RWPE2 (cell line): ENCODE data around the gene TMEM266.

Experiments
- ATAC-seq: fragments of 200-7000 bp; cut with Tn5 transposase; 3 replicates; pipeline ENCODE4 v1.9.1; 2021; ENCODE audit warnings: low read depth
- DNase-seq: peaks from one replicate; pipeline ENCODE4 v3.0.0-alpha.2; 2020; ENCODE audit warnings: low spot score
- H3K27ac ChIP-seq: fragments of 450-650 bp; 2 replicates; pipeline ENCODE4 v1.5.1; 2017; ENCODE audit warnings: mild to moderate bottlenecking; ENCODE audit not compliant: poor library complexity, severe bottlenecking
- H3K27me3 ChIP-seq: fragments of 250-450 bp; sonication (Bioruptor Pico); 2 replicates; pipeline ENCODE4 v1.5.1; 2021; ENCODE audit warnings: mild to moderate bottlenecking, moderate library complexity; ENCODE audit not compliant: insufficient read depth, poor library complexity, severe bottlenecking
- H3K36me3 ChIP-seq: fragments of 250-450 bp; sonication (Bioruptor Pico); 2 replicates; pipeline ENCODE4 v1.5.1; 2020; ENCODE audit warnings: low read depth, mild to moderate bottlenecking, moderate library complexity
- H3K4me1 ChIP-seq: fragments of 250-450 bp; sonication (Bioruptor Pico); 2 replicates; pipeline ENCODE4 v1.5.1; 2021; ENCODE audit warnings: mild to moderate bottlenecking, moderate library complexity; ENCODE audit not compliant: insufficient read depth, poor library complexity, severe bottlenecking
- H3K4me3 ChIP-seq: fragments of 250-450 bp; sonication (Bioruptor Pico); 2 replicates; pipeline ENCODE4 v1.5.1; 2021; ENCODE audit warnings: mild to moderate bottlenecking, moderate library complexity; ENCODE audit not compliant: severe bottlenecking
- H3K9me3 ChIP-seq: fragments of 250-450 bp; sonication (Bioruptor Pico); 2 replicates; pipeline ENCODE4 v1.5.1; 2021; ENCODE audit warnings: mild to moderate bottlenecking, moderate library complexity; ENCODE audit not compliant: severe bottlenecking
- TF ChIP-seq, protein P1 (sequence below): fragments of 450-650 bp; IDR thresholded peaks from one replicate; pipeline ENCODE4 v1.5.1; 2017; ENCODE audit warnings: mild to moderate bottlenecking, moderate library complexity; ENCODE audit not compliant: poor library complexity, severe bottlenecking

Gene TMEM266

DNA sequence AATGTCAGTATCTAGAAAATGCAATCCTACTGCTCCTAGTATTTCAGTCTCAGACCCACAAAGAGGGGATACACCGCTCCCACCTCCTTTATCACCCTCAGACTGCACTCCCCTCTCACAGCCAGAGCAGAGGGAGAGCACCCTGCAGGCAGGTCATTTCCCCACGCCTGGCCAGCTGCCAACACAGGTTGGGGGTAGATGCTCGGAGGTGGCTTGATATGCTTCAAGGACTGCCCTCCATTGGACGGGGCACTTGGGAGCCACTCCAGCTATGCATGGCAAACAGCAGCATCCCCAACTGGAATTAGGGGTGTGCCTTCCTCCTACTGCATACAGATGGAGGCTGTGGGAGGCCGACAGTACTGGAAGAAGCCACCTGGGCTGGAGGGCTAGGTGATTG is 41.9 kb downstream of the TMEM266 start:
- H3K27me3 ChIP-seq: peaks cover 36% of the 10 kb centered on the region
- TF ChIP-seq, protein P1, sequence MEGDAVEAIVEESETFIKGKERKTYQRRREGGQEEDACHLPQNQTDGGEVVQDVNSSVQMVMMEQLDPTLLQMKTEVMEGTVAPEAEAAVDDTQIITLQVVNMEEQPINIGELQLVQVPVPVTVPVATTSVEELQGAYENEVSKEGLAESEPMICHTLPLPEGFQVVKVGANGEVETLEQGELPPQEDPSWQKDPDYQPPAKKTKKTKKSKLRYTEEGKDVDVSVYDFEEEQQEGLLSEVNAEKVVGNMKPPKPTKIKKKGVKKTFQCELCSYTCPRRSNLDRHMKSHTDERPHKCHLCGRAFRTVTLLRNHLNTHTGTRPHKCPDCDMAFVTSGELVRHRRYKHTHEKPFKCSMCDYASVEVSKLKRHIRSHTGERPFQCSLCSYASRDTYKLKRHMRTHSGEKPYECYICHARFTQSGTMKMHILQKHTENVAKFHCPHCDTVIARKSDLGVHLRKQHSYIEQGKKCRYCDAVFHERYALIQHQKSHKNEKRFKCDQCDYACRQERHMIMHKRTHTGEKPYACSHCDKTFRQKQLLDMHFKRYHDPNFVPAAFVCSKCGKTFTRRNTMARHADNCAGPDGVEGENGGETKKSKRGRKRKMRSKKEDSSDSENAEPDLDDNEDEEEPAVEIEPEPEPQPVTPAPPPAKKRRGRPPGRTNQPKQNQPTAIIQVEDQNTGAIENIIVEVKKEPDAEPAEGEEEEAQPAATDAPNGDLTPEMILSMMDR: no peak
- no peak overlapping the region for H3K27ac ChIP-seq
- no peaks in the 10 kb centered on the region for H3K36me3 ChIP-seq
- no peak for ATAC-seq
- no peaks in the 10 kb centered on the region for H3K4me1 ChIP-seq
- no peak overlapping the region for H3K4me3 ChIP-seq
- DNase-seq: no peak
- no peaks in the 10 kb centered on the region for H3K9me3 ChIP-seq

GRCh38 chr15:76105391-76105790 is 45.6 kb downstream of the TMEM266 start:
- TF ChIP-seq, protein P1: no peak
- Histone ChIP-seq H3K27ac (no peak overlapping the region), H3K27me3 (peaks cover 4% of the 10 kb centered on the region), H3K4me3 (no peak overlapping the region), H3K9me3 (no peaks in the 10 kb centered on the region), H3K4me1 (no peaks in the 10 kb centered on the region), H3K36me3 (no peaks in the 10 kb centered on the region)
- DNase-seq (no peak), ATAC-seq (no peak)

DNA sequence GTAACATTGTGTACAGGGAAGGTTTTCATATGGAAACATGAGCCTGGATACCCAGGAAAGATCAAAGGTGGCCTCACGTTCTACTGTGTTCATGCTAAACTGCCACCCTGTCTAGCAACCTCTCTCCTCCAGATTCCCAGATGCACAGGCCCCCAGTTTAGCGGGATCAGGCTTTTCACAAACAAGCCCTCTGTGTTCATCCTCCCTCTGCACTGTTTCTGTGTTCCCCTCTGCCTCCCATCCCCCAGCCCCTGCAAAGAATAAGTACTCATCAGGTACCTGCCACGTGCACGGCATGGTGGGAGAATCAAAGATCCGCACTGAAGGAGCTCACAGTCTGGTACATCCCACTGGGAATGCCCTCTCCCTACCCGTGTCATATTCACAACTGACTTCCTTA is 46.1 kb downstream of the TMEM266 start:
- Histone ChIP-seq H3K4me3 (no peak overlapping the region), H3K4me1 (no peaks in the 10 kb centered on the region), H3K9me3 (no peaks in the 10 kb centered on the region), H3K27me3 (no peaks in the 10 kb centered on the region), H3K36me3 (no peaks in the 10 kb centered on the region), H3K27ac (no peak overlapping the region)
- DNase-seq (no peak), ATAC-seq (no peak)
- TF ChIP-seq, protein P1: no peak

DNA sequence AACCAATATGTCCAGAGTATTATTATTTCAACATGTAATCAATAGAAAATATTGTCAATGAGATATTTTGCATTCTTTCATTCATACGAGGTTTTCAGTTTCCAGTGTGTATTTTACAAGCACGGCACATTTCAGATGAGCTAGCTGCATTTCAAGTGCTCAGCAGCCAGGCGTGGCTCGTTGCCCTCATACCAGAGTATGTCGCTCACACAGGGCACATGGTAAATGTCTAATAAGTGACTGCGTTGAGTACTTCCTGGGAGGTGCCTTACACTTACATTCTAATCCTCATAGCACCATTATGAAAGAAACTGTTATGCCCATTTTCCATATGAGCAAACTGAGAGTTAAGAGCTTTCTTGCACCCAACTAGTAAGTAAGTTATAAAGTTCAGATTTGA is 47.4 kb downstream of the TMEM266 start:
- Histone ChIP-seq H3K4me1 (no peaks in the 10 kb centered on the region), H3K27me3 (no peaks in the 10 kb centered on the region), H3K27ac (no peak overlapping the region), H3K9me3 (no peaks in the 10 kb centered on the region), H3K36me3 (no peaks in the 10 kb centered on the region), H3K4me3 (no peak overlapping the region)
- TF ChIP-seq, protein P1: no peak
- no peak for DNase-seq
- peak; percentile 62 for ATAC-seq

- no peaks in the 10 kb centered on the region for H3K9me3 ChIP-seq
- no peaks in the 10 kb centered on the region for H3K4me1 ChIP-seq
- H3K4me3 ChIP-seq: no peak overlapping the region
- no peaks in the 10 kb centered on the region for H3K27me3 ChIP-seq
- H3K27ac ChIP-seq: no peak overlapping the region
- TF ChIP-seq, protein P1: no peak
- ATAC-seq: no peak
- no peaks in the 10 kb centered on the region for H3K36me3 ChIP-seq
- DNase-seq: no peak
Measured at GRCh38 chr15:76108021-76108723, 48.4 kb downstream of the TMEM266 start.
